ENCODE data around the gene FAM107B. TPM values are rescaled to one million over a fixed set of nuclear protein-coding genes. Genes with fewer than 3 reads are reported as not detected.

Gene FAM107B
- total and polyA plus RNA-seq, 2 experiments from 2014 or later, result 11.0 to 17.6 TPM

GRCh38 chr10:14667280-14667679 is 107.4 kb downstream of the FAM107B start:
- no peaks in the 10 kb centered on the region for H3K27me3 Mint-ChIP-seq (ENCODE audit: insufficient read depth, low read depth, poor library complexity)
- Histone ChIP-seq H3K4me3 (no peak overlapping the region), H3K27me3 (ENCODE audit: insufficient read depth) (no peaks in the 10 kb centered on the region), H3K4me1 (ENCODE audit: insufficient read depth) (no peaks in the 10 kb centered on the region), H3K4me2 (no peak overlapping the region), H4K20me1 (replicated peaks; ENCODE audit: insufficient read depth) (no peaks in the 10 kb centered on the region), H3K27ac (ENCODE audit: low read depth) (no peak overlapping the region), H3K79me2 (replicated peaks; ENCODE audit: insufficient read depth) (no peaks in the 10 kb centered on the region), H3F3A (replicated peaks; ENCODE audit: low read depth) (no peaks in the 10 kb centered on the region), H3K9me2 (ENCODE audit: insufficient read depth) (no peaks in the 10 kb centered on the region), H3K36me3 (ENCODE audit: insufficient read depth) (no peaks in the 10 kb centered on the region), H2AFZ (no peak overlapping the region)
- ATAC-seq (no peak), DNase-seq (ENCODE audit: low spot score) (no peak)
- no peak overlapping the region for H3K27ac Mint-ChIP-seq
- H3K4me1 Mint-ChIP-seq, result no peaks in the 10 kb centered on the region
- no peak overlapping the region for H3K4me3 Mint-ChIP-seq
- H3K36me3 Mint-ChIP-seq (ENCODE audit: low read depth), result 0 out of 3 replicates have a peak, but pooled peaks cover 3% of the 10 kb centered on the region
- H3K9me3 Mint-ChIP-seq, result peaks cover 9% of the 10 kb centered on the region; the same call in 2 of the 3 replicates
- TF ChIP-seq STAT1 (IDR thresholded peaks at IDR 0.05; ENCODE audit: unreplicated experiment) (no peak), ZNF331 (CRISPR knock-in tag; IDR thresholded peaks at IDR 0.05; ENCODE audit: low read depth) (no peak), EZH2 (IDR thresholded peaks at IDR 0.05; ENCODE audit: low read depth, unreplicated experiment) (no peak), ETS1 (IDR thresholded peaks at IDR 0.05) (no peak), CTCF (conservative IDR thresholded peaks at IDR 0.05; ENCODE audit: low read depth in 2 of 2) (no peak), NANOG (IDR thresholded peaks at IDR 0.05; ENCODE audit: borderline replicate concordance) (no peak), JUNB (IDR thresholded peaks at IDR 0.05; ENCODE audit: unreplicated experiment) (no peak), ZNF462 (CRISPR knock-in tag; IDR thresholded peaks at IDR 0.05) (no peak), POLR2AphosphoS5 (IDR thresholded peaks at IDR 0.05; ENCODE audit: low read depth) (no peak), CREB1 (CRISPR knock-in tag; IDR thresholded peaks at IDR 0.05; ENCODE audit: low read depth) (no peak), REST (IDR thresholded peaks at IDR 0.05; ENCODE audit: unreplicated experiment) (no peak), ZNF114 (CRISPR knock-in tag; IDR thresholded peaks at IDR 0.05) (no peak), EZH2phosphoT487 (IDR thresholded peaks at IDR 0.05; ENCODE audit: unreplicated experiment) (no peak)

Data from GM23338 (cell line).